22Rv1 (cell line): Measurements from ENCODE around the gene RPL3.

ENCODE experiments used
- CTCF ChIP-seq: fragments of 450-650 bp; IDR thresholded peaks from 2 replicates; pipeline ENCODE4 v1.5.1; 2017; ENCODE audit warnings: mild to moderate bottlenecking
- ZFX ChIP-seq: fragments of 450-650 bp; IDR thresholded peaks from 2 replicates; pipeline ENCODE4 v1.6.1; 2017; ENCODE audit warnings: antibody characterized with exemption, borderline replicate concordance

- no peak for TF ChIP-seq CTCF
- no peak for TF ChIP-seq ZFX
Observed at GRCh38 chr22:39312410-39312809, 7.0 kb downstream of the RPL3 start.
